Germinal center (tissue), 1 donor: ENCODE results near the gene CACFD1.

Experiments used
- DNase-seq: peaks from one replicate; pipeline ENCODE4 v3.0.0; 2012; ENCODE audit warnings: mixed read lengths, low spot score

Gene CACFD1

DNA sequence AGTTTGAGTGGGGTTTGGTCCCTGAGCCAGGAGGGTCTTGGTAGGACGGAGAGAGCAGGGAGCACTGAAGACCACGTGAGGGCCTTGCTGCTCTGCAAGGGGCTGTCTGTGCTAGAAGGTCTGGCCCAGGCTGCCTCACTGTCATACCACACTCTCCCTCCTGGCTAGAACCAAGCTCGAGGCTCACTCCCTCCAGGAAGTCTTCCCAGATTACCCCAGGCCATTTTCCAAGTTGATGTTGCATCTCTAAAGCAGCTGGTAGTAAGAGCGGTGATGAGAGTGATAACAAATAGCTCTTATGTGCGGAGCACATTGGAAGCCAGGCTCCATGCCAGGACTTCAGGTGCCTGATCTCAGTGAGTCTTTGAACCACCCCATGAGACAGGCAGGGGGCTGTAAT is 58.4 kb downstream of the CACFD1 start:
- no peak for DNase-seq

- no peak for DNase-seq
These were observed 59.1 kb downstream of the CACFD1 start for GRCh38 chr9:133518706-133519449.

- DNase-seq, result no peak
These were observed 59.9 kb downstream of the CACFD1 start for GRCh38 chr9:133519693-133520092.

DNA sequence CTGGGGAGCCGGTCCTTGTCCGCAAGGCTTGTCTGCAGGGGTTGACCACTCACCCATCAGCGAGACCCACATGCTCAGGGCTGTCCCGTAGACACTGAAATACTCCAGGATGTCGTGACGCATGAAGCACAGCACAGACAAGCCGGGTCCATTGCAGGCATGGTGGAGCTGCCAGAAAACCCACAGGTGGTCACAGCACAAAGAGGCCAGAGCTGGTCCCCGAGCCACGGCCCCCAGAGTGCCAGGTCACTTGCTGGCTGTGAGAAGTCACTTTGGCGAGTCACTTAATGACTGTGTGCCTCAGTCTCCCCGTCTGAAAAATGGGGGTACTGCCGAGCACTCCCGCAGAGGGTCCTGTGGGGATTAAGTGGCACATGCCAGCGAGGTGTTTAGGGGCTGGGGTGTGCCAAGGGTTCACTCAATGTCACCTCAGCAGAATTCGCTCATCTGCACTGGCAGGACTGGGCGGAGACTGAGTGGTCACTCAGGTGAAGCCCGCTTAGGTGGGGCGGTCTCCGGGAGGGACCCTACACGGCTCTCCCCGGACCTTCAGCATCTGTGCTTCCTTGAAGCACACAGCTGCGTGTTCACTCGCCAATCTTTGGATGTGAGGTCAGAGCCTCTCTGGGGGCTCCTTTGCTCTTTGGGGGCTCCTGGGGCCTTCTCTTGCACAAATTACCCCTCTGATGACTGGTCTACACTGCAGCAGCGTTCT is 60.5 kb downstream of the CACFD1 start:
- DNase-seq, result no peak
